ENCODE results near the gene HAO1. TPM values are rescaled to one million over a fixed set of nuclear protein-coding genes. Genes with fewer than 3 reads are reported as not detected.

HAO1 gene
- total RNA-seq, 1 donor from 2014 or later: not detected

- H3K27ac Mint-ChIP-seq (ENCODE audit: unreplicated experiment): no peak overlapping the region
Measured at GRCh38 chr20:7980332-7981046, 40.2 kb upstream of the HAO1 start.

GRCh38 chr20:7977709-7978108, 37.5 kb upstream of the HAO1 start:
- Mint-ChIP-seq H3K4me1 (ENCODE audit: low read depth) (peaks cover 4% of the 10 kb centered on the region), H3K4me3 (ENCODE audit: unreplicated experiment) (no peak overlapping the region), H3K27ac (ENCODE audit: unreplicated experiment) (no peak overlapping the region), H3K9me3 (ENCODE audit: low read depth) (no peaks in the 10 kb centered on the region), H3K36me3 (ENCODE audit: low read depth) (peaks cover 5% of the 10 kb centered on the region), H3K27me3 (ENCODE audit: low read depth) (peaks cover 7% of the 10 kb centered on the region)
- no peak for DNase-seq (ENCODE audit: low spot score)
- TF ChIP-seq CTCF (IDR thresholded peaks at IDR 0.05): no peak

More at GRCh38 chr20:7980332-7981046, 40.2 kb upstream of the HAO1 start:
- H3K9me3 Mint-ChIP-seq (ENCODE audit: low read depth): no peaks in the 10 kb centered on the region
- TF ChIP-seq CTCF (IDR thresholded peaks at IDR 0.05): peak; percentile 78
- H3K4me3 Mint-ChIP-seq (ENCODE audit: unreplicated experiment): no peak overlapping the region
- H3K4me1 Mint-ChIP-seq (ENCODE audit: low read depth): peaks cover 4% of the 10 kb centered on the region
- H3K27me3 Mint-ChIP-seq (ENCODE audit: low read depth): no peaks in the 10 kb centered on the region
- peaks cover 7% of the 10 kb centered on the region for H3K36me3 Mint-ChIP-seq (ENCODE audit: low read depth)
- no peak for DNase-seq (ENCODE audit: low spot score)

- Mint-ChIP-seq H3K27ac (ENCODE audit: unreplicated experiment) (no peak overlapping the region), H3K9me3 (ENCODE audit: low read depth) (no peaks in the 10 kb centered on the region), H3K27me3 (ENCODE audit: low read depth) (peaks cover 7% of the 10 kb centered on the region), H3K4me3 (ENCODE audit: unreplicated experiment) (no peak overlapping the region), H3K36me3 (ENCODE audit: low read depth) (no peaks in the 10 kb centered on the region), H3K4me1 (ENCODE audit: low read depth) (peaks cover 4% of the 10 kb centered on the region)
- no peak for DNase-seq (ENCODE audit: low spot score)
- TF ChIP-seq CTCF (IDR thresholded peaks at IDR 0.05): no peak
Measured at GRCh38 chr20:7975851-7976414, 35.7 kb upstream of the HAO1 start.

- Mint-ChIP-seq H3K9me3 (ENCODE audit: low read depth) (no peaks in the 10 kb centered on the region), H3K36me3 (ENCODE audit: low read depth) (no peaks in the 10 kb centered on the region), H3K27ac (ENCODE audit: unreplicated experiment) (no peak overlapping the region), H3K4me1 (ENCODE audit: low read depth) (no peaks in the 10 kb centered on the region), H3K4me3 (ENCODE audit: unreplicated experiment) (no peak overlapping the region), H3K27me3 (ENCODE audit: low read depth) (peaks cover 11% of the 10 kb centered on the region)
- no peak for DNase-seq (ENCODE audit: low spot score)
- no peak for TF ChIP-seq CTCF (IDR thresholded peaks at IDR 0.05)
Measured at GRCh38 chr20:7974785-7975435, 34.7 kb upstream of the HAO1 start.

- no peak for DNase-seq (ENCODE audit: low spot score)
- TF ChIP-seq CTCF (IDR thresholded peaks at IDR 0.05): no peak
- Mint-ChIP-seq H3K9me3 (ENCODE audit: low read depth) (no peaks in the 10 kb centered on the region), H3K4me1 (ENCODE audit: low read depth) (no peaks in the 10 kb centered on the region), H3K27ac (ENCODE audit: unreplicated experiment) (no peak overlapping the region), H3K27me3 (ENCODE audit: low read depth) (peaks cover 11% of the 10 kb centered on the region), H3K36me3 (ENCODE audit: low read depth) (no peaks in the 10 kb centered on the region), H3K4me3 (ENCODE audit: unreplicated experiment) (no peak overlapping the region)
Measured at GRCh38 chr20:7971536-7972280, 31.4 kb upstream of the HAO1 start.

Measured in chondrocyte (in vitro differentiated cells).